Retinal pigment epithelial cell (primary cell): ENCODE measurements around the gene SNW1.

Source experiments
- DNase-seq: peaks from one replicate; pipeline ENCODE4 v3.0.0-alpha.2; 2010; ENCODE audit warnings: low read depth
- H3K4me3 ChIP-seq: 2 replicates; pipeline ENCODE4 v1.5.1; 2011; ENCODE audit warnings: mild to moderate bottlenecking, low read length, control low read depth, moderate library complexity
- CTCF ChIP-seq: conservative IDR thresholded peaks from 2 replicates; pipeline ENCODE4 v1.5.1; 2011; ENCODE audit warnings: low read depth, low read length, control low read depth, inconsistent platforms

The SNW1 gene

GRCh38 chr14:77682158-77682553, 78.8 kb downstream of the SNW1 start:
- no peak for DNase-seq
- no peak overlapping the region for H3K4me3 ChIP-seq
- TF ChIP-seq CTCF: no peak

- H3K4me3 ChIP-seq: no peak overlapping the region
- TF ChIP-seq CTCF: no peak
- no peak for DNase-seq
These were observed 79.5 kb downstream of the SNW1 start for GRCh38 chr14:77681196-77682157.

- DNase-seq: no peak
- H3K4me3 ChIP-seq: no peak overlapping the region
- no peak for TF ChIP-seq CTCF
These were observed 86.0 kb downstream of the SNW1 start for GRCh38 chr14:77674931-77675330.

GRCh38 chr14:77673193-77673592, 87.8 kb downstream of the SNW1 start:
- no peak for DNase-seq
- no peak for TF ChIP-seq CTCF
- H3K4me3 ChIP-seq: no peak overlapping the region
